Measurements from ENCODE around the gene DNMBP.
"Not testable (repeated sequence)": the region's sequence is repeated elsewhere in the genome, so short reads cannot be mapped to it uniquely, and the experiment has no call there.

Gene DNMBP

DNA sequence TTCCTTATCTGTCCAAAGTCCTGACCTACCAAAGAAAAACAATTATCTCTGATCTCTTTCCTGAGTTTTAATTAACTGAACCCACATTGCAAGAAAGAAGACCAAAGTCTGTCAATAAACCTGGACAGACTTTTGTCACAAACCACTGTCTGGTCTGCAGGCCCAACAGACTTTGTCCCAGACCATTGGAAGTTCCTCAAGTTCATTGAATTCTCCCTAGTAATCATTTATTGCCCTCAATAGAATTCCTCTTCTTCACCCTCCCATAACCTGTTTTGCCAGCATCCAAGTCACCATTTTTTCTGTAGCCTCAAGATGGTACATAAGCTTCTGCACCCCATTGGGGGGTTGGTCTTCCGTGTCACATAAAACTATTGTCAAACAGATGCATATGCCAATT, 3.9 kb upstream of the DNMBP start:
- no peak for DNase-seq

DNA sequence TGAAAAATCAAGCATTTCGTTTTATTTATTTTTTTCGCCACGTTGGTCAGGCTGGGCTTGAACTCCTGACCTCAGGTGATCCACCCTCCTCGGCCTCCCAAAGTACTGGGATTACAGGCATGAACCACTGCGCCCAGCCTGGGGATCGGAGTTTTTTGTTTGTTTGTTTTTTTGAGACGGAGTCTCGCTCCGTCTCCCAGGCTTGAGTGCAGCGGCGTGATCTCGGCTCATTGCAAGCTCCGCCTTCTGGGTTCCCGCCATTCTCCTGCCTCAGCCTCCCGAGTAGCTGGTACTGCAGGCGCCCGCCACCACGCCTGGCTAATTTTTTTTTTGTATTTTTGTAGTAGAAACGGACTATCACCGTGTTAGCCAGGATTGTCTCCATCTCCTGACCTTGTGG, 2.2 kb upstream of the DNMBP start:
- DNase-seq, result not testable (repeated sequence)

DNA sequence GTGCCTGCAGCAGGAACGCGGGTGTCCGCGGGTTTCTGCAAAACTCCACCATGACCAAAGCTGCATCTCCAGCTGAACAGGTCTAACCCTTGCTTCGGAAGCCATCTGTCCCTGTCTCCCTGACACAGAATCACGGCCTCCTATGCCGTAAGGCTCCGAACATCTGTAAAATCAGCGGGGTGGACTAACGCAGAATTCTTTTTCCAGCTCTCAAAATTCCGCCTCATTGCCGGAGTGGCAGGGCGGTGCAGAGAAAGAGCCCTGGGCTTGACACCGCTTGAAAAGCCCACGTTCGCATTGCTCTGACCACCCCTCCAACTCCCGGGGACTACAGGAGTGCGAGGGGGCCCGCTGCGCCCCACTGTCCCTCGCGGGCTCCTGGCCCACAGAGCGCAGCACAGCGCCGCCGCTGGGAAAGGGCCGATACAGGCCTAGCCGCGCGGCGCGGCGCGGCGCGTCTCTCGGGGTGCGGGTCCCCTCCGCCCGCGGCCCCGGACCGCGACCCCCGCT, 409 bp downstream of the DNMBP start:
- DNase-seq, result no peak

DNA sequence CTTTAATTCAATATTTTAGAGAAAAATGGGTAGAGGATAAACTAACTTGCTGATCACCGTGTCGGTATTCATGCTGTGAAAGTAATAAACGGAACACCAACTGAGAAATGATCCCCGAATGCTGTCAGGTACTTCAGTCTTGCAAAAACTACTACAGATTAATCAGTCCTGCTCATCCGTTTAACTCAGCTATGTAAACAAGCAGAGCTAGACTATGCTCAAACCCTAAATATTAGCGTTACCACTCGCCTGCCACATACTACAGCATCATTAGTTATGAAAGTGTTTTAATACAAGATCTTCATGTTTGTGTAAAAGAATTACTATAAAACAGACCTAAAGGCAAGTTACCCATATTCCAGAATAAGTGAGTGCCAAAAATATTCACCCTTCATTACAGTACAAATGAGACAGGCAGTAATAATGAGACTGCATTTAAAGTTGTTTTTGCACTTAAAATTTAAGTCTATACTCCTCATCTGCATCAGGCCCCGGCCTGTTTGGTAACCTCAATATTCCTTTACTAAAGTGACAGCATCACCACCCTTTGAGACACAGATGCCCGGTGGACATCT, 952 bp downstream of the DNMBP start:
- DNase-seq, result no peak

DNA sequence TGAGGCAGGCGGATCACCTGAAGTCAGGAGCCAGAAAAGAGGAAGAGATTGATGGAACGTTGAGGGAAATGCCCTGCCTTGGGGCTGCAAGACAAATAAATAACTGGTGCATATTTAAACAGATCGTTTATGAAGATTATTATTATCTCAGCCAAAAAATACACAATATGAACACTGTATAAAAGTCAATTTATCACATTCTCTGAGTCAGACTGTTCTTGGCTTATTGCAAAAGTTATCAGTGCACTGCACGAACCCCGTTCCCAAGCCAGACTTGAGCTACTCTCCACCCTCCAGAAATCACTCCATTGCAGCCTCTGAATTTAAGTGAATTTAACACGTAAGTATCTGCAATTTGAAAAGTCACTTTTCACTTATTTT, 1.6 kb downstream of the DNMBP start:
- no peak for DNase-seq

DNA sequence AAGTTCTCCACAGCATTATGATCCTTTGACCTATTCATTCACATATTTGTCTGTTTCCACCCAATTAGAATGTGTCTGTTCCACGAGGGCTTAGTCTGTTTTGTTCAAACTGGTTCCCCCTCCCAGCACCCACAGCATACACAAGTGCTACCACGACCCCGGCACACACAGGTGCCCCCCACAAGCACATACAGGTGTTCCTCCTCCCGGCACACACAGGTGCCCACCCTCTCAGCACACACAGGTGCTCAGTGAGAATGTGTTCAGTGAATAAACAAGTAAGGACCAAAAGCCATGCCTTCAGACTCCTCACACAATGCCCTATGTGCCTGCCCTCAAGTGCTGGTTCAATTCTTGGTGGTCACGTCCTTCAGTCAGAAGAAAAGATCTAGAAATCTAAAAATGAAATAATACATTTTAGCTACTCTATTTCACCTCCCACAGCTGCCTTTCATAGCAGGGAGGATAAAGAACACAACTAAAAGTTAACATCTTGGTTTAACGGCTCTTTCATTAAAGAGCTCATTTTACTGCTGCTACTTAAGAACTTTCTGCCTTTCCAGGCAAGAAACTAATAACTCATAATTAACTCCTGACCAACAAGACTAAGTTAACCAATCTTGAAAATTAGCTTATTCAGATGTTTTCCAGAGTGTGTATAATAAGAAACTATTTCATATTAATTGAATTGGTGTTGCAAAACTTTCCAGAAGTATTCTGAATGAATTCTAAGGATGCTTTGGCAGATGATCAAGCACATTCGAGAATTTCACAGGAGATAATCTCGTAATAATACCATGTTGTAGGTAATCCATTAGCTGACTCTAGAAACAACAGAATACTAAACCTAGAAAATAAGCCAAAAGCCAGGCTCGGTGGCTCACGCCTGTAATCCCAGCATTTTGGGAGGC, 2.3 kb downstream of the DNMBP start:
- no peak for DNase-seq

DNA sequence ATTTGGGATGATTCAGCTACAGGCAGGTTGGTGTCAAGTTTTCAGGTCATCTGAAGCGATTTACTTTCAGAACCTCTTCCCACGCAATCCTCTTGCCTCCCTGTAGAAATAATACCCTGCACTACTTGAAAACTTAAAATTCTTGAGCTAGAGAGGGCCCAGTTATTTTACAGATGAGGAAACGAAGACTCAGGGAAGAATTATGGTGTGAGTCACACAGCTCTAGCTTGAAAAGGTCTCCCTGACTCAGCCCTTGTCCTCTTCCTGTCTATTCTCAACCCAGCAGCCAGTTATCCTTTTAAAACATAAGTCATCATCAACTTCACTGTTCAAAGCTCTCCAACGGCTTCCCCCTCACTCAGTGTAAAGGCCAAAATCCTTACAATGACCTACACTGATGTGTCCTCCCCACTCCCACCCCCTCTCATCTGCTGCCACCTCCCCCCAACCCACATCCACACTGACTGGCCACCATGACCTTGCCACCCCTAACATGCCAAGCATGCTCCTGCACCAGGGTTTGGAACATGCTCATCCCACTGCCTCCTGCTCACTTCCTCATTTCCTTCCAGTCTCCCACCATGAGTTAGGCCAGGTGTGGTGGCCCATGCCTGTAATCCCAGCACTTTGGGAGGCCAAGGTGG, 3.4 kb downstream of the DNMBP start:
- DNase-seq, result no peak

DNA sequence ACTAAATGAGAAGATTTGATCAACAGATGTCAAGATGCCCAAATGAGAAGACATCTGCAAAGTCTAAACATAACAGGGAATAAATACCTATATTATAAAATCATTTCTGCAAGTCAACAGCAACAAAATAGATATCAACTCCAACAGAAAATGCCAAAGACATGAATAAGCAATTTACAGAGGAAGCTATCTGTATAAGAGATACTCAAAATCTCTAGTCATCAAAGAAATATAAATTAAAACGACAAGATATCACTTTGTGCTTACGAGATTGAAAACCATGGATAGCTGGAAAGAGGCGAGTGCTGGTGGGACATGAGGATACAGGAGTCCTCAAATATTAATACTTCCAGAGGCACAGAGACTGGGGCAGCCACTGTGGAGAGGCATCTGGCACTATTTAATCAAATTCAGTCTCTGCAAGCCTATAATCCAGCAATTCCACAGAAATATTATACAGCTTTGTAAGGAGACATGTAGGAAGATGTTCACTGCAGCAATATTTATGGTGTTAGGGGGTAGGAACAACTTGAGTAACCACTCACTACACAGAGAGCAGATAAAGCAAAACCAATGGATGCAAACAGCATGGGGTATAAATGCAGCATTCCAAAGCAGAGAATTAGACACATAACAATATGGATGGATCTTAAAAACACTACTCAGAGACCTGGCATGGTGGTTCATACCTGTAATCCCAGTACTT, 4.8 kb downstream of the DNMBP start:
- DNase-seq, result no peak

DNA sequence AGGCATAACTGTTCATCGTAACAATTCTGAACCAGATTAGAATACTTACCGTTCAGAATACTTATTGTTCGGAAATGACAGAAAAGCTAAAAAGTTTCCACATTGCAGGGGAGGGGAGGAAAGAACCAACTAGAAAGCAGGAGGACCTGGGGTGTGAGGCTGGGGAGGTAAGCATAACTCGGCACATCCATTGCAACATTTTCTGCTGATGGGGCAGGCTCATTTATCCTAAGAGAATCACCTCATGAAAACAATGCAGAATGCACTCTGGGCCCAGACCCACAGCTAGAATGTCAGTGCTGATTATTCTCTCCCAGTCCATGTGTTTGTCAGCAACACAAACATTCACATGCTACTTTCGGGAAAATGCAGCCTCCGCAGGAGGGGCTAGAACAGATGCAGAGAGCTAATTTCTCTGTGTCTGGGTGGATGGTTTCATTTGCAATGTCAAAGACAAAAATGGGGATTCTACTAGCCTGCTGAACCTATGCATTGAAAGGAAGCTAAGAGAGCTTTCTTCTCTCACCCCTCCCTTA, 9.6 kb downstream of the DNMBP start:
- no peak for DNase-seq

DNA sequence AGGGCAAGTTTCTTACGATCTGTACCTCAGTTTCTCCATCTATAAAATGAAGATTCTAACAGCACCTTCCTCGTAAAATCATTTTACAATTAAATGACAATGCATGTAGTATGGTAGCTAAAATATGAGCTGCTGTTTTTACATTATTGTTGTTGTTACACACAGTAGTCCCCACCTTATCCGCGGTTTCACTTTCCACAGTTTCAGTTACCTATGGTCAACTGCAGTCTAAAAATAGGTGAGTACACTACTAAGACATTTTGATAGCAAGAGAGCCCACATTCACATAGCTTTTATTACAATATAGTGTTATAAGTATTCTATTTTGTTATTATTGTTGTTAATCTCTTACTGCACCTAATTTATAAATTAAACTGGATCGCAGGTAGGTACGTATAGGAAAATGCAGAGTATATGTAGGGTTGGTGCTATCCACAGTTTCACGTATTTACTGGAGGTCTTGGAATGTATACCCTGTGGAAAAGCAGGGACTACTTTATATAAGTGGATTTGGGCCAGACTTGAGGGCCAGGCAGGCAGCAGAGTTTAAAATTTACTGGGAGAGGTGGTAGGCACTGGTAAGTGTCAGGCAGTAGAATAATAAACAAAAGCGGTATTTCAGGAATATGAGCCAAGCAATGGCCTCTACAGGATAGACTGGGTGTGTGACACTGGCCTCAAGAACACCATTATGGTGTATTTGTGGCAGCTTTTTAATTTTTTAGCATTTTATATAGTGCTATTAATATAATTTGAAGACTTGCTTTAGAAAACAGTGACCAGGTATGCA, 10.2 kb downstream of the DNMBP start:
- no peak for DNase-seq

DNA sequence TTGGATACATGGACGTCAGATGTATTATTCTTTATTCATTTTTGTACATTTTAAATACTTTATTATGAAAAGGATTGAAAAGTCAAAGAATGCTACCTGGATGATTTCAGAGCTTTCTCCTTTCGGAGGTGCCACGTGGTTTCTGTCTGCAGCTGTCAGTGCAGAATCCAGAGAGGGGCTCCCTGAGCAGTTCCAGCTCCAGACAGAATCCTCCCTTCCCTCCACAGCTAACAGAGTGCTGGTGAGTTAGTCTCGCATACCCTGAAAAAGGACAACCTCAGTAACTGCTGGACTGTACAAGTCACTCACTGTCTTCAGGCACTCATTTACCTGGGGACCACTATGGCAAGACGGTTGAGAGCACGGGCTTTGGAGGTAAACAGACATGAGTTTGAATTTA, 10.9 kb downstream of the DNMBP start:
- no peak for DNase-seq

DNA sequence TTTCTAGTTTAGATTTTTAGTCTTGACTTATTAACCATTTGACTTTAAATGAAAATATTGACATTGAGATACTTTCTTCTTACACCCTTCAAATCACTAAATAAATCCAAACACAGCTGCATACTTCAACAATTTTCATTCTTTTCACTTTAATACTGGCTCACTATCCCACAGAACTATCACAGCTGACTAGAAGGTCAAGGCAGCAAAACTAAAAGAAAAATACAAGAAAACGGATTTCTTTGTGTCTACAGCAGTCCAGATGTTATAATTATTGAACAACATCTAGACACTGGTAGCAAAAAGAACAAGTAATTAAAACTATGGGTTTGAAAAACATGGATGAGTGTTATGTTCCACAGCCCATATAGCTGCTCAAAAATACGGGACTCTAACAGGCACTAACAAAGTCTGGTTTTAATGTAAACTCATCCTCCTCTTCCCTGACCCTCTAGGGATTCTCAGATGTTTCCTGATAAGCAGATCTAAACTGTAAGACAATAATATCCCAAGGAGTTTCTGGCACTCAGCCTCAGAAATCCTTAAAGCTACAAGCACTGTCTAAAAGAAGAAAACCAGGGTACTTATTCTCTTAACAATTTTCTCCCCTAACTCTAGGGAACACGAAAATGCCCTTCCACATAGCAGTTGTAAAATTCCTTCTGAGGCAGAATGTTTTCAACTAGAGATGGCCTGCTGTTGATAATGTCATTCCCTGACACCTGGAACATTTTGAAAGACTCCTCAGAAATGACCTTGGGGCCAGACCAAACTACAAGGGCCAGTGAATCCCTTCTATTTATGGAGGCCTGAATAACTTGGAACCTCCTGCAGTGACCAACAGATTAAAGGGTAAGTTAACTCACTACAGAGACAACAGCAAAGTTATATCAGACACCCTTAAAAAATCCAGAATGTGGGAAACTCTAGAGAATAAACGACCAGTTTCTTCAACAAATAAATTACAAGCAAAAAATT, 12.8 kb downstream of the DNMBP start:
- DNase-seq, result no peak

DNA sequence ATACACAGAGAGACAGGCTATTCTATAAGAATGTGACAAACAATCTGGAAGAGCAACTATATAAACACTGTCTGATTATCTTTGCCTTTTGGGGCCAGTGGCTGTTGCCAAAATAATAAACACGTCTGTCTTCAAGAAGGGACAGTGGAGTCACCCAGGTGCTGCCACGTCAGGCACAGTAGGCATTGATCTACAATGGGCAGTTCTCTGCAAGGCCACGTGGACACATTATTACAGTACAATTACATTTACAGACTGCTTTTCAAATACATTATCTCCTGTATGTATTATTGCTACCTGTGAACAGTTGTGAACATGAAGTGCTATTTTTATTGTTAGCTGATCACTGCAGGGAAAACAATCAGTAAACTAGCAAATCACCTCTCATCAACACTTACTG, 14.0 kb downstream of the DNMBP start:
- no peak for DNase-seq

DNA sequence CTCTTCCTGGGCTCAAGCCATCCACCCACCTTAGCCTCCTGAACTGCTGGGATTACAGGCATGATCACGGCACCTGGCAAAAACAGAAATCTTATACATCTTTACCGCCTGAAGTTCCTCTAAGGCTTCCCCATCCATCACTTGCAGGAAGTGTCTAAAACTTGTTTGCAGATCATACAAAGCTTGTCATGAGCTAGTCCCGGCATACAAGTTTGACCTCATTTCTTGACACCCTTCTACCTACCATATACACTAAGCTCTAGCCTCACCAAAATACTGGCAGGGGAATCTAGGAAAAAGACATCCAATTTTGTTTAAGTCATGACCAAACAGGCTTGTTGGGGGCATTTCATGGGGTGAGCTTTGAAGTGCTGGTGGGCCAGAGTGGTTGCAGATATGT, 14.5 kb downstream of the DNMBP start:
- DNase-seq, result no peak

DNA sequence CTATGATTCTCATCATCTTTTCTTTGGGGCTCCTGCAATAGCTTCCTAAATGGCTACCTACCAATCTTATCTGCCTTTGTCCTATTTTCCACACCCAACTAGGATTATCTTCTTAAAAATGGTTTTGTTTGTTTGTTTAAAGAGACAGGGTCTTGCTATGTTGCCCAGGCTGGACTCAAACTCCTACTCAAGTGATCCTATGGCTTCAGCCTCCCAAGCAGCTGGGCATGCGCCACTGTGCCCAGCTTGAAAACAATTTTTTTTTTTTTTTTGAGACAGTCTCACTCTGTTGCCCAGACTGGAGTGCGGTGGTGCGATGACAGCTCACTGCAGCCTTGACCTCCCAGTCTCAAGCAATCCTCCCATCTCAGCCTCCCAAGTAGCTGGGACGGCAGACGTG, 14.9 kb downstream of the DNMBP start:
- DNase-seq, result no peak

DNA sequence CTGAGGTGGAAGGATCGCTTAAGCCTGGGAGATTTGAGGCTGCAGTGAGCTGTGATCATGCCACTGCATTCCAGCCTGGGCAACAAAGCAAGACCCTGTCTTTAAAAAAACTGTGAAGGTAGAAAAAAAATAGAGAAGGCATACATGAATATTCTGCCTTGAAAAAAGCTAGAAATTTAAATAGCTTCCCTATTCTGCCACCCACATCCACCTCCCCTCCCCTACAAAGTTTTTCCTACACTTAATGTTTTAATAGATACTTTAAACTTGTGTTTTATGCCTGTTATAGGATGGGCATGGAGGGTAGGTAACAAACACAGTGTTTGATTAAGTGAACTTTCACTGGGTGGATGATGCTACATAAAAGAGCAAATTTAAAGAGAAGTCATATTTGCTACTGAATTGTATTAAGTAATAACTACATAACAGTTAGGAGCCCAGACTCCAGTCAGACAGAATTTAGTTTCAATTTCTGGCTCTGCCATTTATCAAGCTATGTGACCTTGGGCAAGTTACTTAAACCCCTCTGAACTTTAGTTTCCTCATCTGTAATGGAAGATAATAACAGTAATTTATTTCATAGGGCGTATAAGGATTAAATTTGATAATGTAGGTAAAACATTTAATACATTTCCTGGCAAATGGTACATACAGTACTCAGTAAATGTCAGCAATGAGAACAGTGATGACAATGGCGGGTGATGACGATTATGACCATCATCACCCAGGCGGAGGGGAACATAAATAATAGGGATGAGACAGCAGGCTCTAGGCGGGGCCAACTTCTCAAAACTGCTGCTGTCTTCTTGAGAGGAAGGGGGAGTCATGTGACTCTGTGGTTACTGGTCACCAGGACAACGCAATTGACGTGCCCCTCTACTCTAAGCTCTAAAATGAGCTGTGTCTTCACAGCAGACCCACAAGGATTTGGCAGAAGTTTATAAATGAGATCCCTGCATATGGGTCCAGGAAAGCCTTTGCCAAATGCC, 15.8 kb downstream of the DNMBP start:
- peak; percentile 79 for DNase-seq

DNA sequence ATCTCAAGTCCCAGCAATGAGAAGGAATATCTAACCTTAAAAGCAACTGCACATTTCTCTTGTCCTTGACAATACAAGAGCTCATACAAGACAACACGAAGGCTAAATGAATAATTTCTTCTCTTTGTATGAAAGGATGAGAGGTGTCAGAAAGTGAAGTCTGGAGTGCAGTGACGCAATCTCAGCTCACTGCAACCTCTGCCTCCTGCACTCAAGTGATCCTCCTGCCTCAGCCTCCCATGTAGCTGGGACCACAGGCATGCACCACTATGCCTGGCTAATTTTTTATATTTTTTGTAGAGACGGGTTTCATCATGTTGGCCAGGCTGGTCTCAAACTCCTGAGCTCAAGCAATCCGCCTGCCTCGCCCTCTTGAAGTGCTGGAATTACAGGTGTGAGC, 24.1 kb downstream of the DNMBP start:
- DNase-seq, result not testable (repeated sequence)

DNA sequence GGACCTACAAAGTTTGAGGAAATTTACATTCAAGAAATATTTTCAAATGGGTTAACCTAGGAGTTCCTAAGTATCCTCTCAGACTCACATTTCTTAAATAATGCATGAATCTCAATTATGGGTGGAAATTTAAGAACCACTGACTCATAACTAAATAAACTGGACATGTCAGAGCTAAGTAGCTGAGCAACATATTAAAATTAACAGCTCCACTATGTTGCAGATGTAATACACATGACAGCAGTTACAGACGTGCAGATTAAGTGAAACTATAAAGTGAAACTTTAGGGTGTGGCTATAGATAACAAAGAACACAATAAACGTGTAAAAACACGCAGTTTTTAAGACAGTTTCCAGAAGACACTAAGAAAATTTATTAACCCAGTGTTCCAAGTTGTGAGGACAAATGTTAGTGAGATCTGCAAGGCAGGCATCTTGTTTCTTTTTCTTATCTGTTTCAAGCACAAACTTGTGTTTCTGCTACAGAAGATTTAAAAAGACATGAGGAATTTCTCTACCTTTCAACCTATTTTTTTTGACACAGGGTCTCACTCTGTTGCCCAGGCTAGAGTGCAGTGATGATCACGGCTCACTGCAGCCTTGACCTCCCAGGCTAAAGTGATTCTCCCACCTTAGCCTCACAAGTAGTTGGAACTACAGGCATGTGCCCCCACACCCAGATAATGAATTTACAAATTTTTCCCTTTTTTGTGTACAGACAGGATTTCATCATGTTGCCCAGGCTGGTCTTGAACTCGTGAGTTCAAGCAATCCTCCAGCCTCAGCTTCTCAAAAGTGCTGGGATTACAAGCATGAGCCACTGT, 25.3 kb downstream of the DNMBP start:
- DNase-seq, result no peak

Measured in right hindlimb (tissue), 1 donor.